Gastrocnemius medialis (tissue), 4 donors: Measurements from ENCODE around the gene DPP4. TPM values are rescaled to one million over a fixed set of nuclear protein-coding genes. Genes with fewer than 3 reads are reported as not detected.

Experiments
- ATAC-seq, 2 donors: fragments of 150-250 bp; one replicate each; pipeline ENCODE4 v1.9.1; 2016
- DNase-seq, 2 donors: peaks; one replicate each; pipeline ENCODE4 v3.0.0-alpha.2; 2019
- H3K27ac ChIP-seq, 4 donors: fragments of 200-600 bp; sonication (generic); 1 replicate in 1 of 4; 2 replicates in 3 of 4; pipeline ENCODE4 v1.5.1; 2016 to 2018; ENCODE audit warnings: mild to moderate bottlenecking in 2 of 4, moderate library complexity in 1 of 4
- H3K27me3 ChIP-seq, 3 donors: fragments of 200-600 bp; sonication (generic) in 2 of 3; 1 replicate in 1 of 3; 2 replicates in 2 of 3; pipeline versions ENCODE4 v1.5.1 to v1.6.0; 2016 to 2019; ENCODE audit warnings: mild to moderate bottlenecking in 1 of 3, moderate library complexity in 1 of 3
- H3K36me3 ChIP-seq, 2 donors: fragments of 200-600 bp; sonication (generic) in 1 of 2; one replicate each; pipeline ENCODE4 v1.5.1; 2017 to 2018
- H3K4me1 ChIP-seq, 2 donors: fragments of 200-600 bp; sonication (generic) in 1 of 2; one replicate each; pipeline ENCODE4 v1.5.1; 2016 to 2017; ENCODE audit warnings: mild to moderate bottlenecking in 2 of 2
- H3K4me3 ChIP-seq, 4 donors: fragments of 200-600 bp; sonication (generic) in 3 of 4; 1 replicate in 1 of 4; 2 replicates in 3 of 4; pipeline ENCODE4 v1.5.1; 2016 to 2019; ENCODE audit warnings: mild to moderate bottlenecking in 2 of 4
- H3K9me3 ChIP-seq, 3 donors: fragments of 200-600 bp; sonication (generic) in 2 of 3; 1 replicate in 1 of 3; 2 replicates in 2 of 3; pipeline ENCODE4 v1.5.1; 2016 to 2019
- POLR2A ChIP-seq, 2 donors: fragments of 450-650 bp; IDR thresholded peaks; one replicate each; pipeline ENCODE4 v1.6.1; 2017; ENCODE audit warnings: antibody characterized with exemption in 2 of 2, mild to moderate bottlenecking in 2 of 2, moderate library complexity in 2 of 2
- in situ Hi-C, 4 donors: fragments of 200-750 bp; cut with MboI; loops; one replicate each; pipeline versions ENCODE4 v1.15.0 to v1.8.0; 2017; ENCODE audit warnings: low sequenced_read_pairs in 4 of 4
- intact Hi-C: fragments of 100-400 bp; cut with DNase I; formaldehyde crosslinking; loops from one replicate; pipeline ENCODE4 v1.15.1; 2023; ENCODE audit warnings: low total_unique reads
- total RNA-seq, 4 donors: library from RNA; depleted of rRNA; stranded (reverse); fragments of >200 nt; gene quantifications; one replicate each; pipeline versions ENCODE4 v1.1.0 to v1.2.3, GENCODE V29; 2016
- TF ChIP-seq, protein P1 (sequence below), 5 experiments: fragments of 450-650 bp in 3 of 5; fragments of 200-600 bp in 2 of 5; sonication (generic) in 2 of 5; IDR thresholded peaks in 4 of 5; conservative IDR thresholded peaks in 1 of 5; 1 replicate in 4 of 5; 2 replicates in 1 of 5; pipeline ENCODE4 v1.5.1; 2016 to 2019; ENCODE audit warnings: antibody characterized with exemption in 5 of 5, mild to moderate bottlenecking in 3 of 5, moderate library complexity in 3 of 5

DPP4 gene
- total RNA-seq, 4 donors from 2014 or later = 2.2 to 7.9 (median 3.7) TPM

DNA sequence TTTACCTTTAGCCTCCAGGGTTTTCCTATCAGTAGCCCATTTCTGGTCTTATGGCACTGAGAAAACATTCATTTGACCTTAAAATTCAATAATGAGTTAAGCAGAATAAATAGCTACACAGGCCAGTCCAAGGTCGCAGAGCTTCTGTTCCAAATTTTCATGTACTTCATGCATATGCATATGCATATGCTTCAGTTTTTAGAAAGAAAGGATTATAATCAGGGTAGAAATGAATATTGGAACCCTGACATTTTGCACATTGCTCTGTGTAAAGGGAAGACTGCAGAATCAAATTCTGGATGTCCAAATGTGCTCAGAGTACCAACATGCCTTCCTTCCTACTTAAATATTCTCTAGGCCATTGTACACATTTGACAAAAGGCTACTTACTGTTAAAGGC lies 104.9 kb downstream of the DPP4 start:
- TF ChIP-seq POLR2A (IDR thresholded peaks at IDR 0.05) = no peak
- TF ChIP-seq, protein P1, sequence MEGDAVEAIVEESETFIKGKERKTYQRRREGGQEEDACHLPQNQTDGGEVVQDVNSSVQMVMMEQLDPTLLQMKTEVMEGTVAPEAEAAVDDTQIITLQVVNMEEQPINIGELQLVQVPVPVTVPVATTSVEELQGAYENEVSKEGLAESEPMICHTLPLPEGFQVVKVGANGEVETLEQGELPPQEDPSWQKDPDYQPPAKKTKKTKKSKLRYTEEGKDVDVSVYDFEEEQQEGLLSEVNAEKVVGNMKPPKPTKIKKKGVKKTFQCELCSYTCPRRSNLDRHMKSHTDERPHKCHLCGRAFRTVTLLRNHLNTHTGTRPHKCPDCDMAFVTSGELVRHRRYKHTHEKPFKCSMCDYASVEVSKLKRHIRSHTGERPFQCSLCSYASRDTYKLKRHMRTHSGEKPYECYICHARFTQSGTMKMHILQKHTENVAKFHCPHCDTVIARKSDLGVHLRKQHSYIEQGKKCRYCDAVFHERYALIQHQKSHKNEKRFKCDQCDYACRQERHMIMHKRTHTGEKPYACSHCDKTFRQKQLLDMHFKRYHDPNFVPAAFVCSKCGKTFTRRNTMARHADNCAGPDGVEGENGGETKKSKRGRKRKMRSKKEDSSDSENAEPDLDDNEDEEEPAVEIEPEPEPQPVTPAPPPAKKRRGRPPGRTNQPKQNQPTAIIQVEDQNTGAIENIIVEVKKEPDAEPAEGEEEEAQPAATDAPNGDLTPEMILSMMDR (IDR thresholded peaks at IDR 0.05 in 4 of 5, conservative IDR thresholded peaks at IDR 0.05 in 1 of 5) = no peak
- intact Hi-C loops = no loop called here

DNA sequence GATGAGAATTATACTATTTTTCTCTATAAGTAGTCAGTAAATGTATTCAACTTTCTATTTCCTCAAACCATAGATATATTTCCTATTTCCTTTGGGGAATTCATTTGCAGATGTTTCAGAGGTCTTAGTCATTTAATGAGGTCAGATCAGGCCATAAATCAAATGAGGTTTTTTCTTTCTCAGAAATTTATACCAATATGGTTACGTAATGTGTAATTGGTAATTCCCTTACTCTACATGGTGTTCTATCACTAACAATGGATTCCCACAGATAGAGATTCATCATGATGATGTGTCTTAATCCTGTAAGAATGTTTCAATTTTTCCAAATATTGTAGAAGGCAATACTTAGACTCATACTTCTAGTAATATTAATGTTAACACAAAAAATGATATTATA lies 108.0 kb downstream of the DPP4 start:
- DNase-seq (no peak), ATAC-seq (no peak)
- no peaks in the 10 kb centered on the region for H3K36me3 ChIP-seq
- intact Hi-C loops (no loop called here), in situ Hi-C loops (no loop called here)
- TF ChIP-seq POLR2A (IDR thresholded peaks at IDR 0.05) = no peak
- TF ChIP-seq, protein P1 (IDR thresholded peaks at IDR 0.05 in 4 of 5, conservative IDR thresholded peaks at IDR 0.05 in 1 of 5) = no peak
- no peaks in the 10 kb centered on the region for H3K9me3 ChIP-seq
- no peaks in the 10 kb centered on the region for H3K4me1 ChIP-seq
- no peaks in the 10 kb centered on the region for H3K27me3 ChIP-seq
- no peak overlapping the region for H3K4me3 ChIP-seq
- no peak overlapping the region for H3K27ac ChIP-seq

More for the DNA sequence above, 104.9 kb downstream of the DPP4 start:
- Histone ChIP-seq H3K27ac (no peak overlapping the region), H3K27me3 (no peaks in the 10 kb centered on the region), H3K9me3 (no peaks in the 10 kb centered on the region), H3K4me3 (no peak overlapping the region), H3K4me1 (no peaks in the 10 kb centered on the region), H3K36me3 (no peaks in the 10 kb centered on the region)
- DNase-seq (no peak), ATAC-seq (no peak)
- in situ Hi-C loops = no loop called here

DNA sequence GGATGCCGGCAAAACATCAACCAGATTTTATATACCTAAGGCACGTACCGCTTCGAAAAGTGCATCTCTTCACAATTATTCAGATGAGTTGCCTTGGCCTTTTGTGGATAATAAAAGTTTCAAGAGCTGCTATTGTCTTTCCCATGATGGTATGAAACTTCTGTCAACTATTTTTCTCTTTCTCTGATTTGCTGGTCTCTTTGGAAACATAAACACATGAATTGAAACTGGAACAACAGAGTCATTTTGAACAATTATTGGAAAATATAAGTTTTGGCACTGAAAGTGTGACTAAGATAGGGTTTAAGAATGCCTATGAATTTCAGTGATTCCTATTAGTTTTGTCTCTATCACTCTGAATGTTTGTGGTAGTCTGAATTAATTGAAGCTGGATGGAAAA lies 109.9 kb downstream of the DPP4 start:
- intact Hi-C loops (no loop called here), in situ Hi-C loops (no loop called here)
- Histone ChIP-seq H3K36me3 (no peaks in the 10 kb centered on the region), H3K27me3 (no peaks in the 10 kb centered on the region), H3K4me1 (no peaks in the 10 kb centered on the region), H3K4me3 (no peak overlapping the region), H3K9me3 (no peaks in the 10 kb centered on the region), H3K27ac (no peak overlapping the region)
- TF ChIP-seq POLR2A (IDR thresholded peaks at IDR 0.05) = no peak
- TF ChIP-seq, protein P1 (IDR thresholded peaks at IDR 0.05 in 4 of 5, conservative IDR thresholded peaks at IDR 0.05 in 1 of 5) = no peak
- ATAC-seq (no peak), DNase-seq (no peak)

DNA sequence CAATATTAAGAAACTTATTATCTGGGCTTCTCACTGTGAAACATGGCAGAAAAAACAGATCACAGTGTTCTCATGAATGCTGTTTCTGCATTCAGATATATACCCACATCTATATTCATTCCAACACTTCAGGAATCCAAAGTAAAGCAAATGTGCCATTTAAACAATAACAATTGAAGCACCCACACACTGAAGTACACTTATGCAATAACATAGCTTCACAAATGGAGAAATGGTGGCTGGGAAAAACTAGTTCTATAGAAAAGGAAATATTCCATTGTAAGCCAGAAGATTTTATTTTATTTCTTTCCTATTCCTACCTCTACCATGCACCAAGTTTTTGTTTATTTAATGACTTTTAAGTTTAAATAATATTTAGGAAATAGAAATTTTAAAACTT lies 111.9 kb downstream of the DPP4 start:
- in situ Hi-C loops (no loop called here), intact Hi-C loops (no loop called here)
- H3K27ac ChIP-seq = no peak overlapping the region
- DNase-seq (no peak), ATAC-seq (no peak)
- H3K4me1 ChIP-seq = no peaks in the 10 kb centered on the region
- H3K4me3 ChIP-seq = no peak overlapping the region
- H3K27me3 ChIP-seq = no peaks in the 10 kb centered on the region
- H3K9me3 ChIP-seq = no peaks in the 10 kb centered on the region
- no peaks in the 10 kb centered on the region for H3K36me3 ChIP-seq
- TF ChIP-seq, protein P1 (IDR thresholded peaks at IDR 0.05 in 4 of 5, conservative IDR thresholded peaks at IDR 0.05 in 1 of 5) = no peak
- TF ChIP-seq POLR2A (IDR thresholded peaks at IDR 0.05) = no peak

DNA sequence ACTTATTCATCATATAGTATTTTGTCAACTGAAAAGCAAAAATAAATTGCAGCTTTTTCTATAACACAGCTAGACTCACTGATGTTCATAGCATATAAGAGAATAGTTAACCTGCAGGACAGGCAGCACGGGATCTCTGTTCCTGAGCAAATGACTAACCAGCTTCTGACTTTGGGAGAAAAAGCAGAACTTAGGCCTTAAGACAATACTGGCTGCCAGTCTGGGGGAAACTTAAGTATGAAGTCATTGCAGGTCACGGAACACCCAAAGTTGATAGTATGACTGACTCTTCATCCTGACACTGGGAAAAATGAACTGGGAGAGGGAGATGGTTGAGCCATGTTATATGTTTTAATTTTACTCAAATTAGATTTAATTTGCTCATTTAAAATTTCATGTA lies 113.0 kb downstream of the DPP4 start:
- no peaks in the 10 kb centered on the region for H3K9me3 ChIP-seq
- TF ChIP-seq, protein P1 (IDR thresholded peaks at IDR 0.05 in 4 of 5, conservative IDR thresholded peaks at IDR 0.05 in 1 of 5) = no peak
- no peak for TF ChIP-seq POLR2A (IDR thresholded peaks at IDR 0.05)
- no peaks in the 10 kb centered on the region for H3K4me1 ChIP-seq
- H3K36me3 ChIP-seq = no peaks in the 10 kb centered on the region
- in situ Hi-C loops (no loop called here), intact Hi-C loops (no loop called here)
- DNase-seq (no peak), ATAC-seq (no peak)
- no peak overlapping the region for H3K27ac ChIP-seq
- no peaks in the 10 kb centered on the region for H3K27me3 ChIP-seq
- H3K4me3 ChIP-seq = no peak overlapping the region
